AML-193 (cell line): ENCODE measurements around the gene SUPT3H.

Experiments
- DNase-seq, 2 experiments: peaks; one replicate each; lab custom pipeline; 2025; lab: John Stamatoyannopoulos, UW

Gene SUPT3H

DNA sequence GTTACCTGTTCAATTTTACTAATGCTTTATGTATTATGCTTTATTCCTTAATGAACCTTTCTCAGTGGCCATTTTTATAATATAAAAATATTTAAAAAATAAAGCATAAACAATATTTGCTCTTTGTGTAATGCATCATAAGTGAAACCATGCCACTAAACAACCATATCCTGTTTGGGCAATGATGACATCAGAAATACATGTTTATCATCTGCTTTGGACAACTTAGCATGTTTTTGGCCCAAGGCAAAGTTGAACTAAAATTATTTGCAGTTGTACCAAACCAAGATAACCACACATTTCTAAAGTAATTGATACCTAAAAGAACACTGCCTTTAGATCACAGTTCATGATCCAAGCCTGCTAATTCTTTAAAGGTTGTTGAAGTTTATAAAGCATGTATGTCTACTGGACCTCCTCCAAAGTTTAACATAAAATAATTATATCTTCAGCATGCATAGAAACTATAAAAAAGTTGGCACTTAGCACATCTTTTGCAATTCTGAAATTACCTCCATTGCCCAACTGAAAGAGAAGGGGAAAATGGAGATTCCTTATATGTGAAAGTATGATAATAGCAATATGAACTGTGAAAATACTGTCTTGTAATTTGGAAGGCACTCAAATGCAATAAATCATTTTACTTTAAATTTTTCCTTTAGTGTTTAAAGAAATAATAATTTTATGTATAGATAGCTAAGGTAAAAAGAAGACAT, 375.2 kb downstream of the SUPT3H start:
- DNase-seq: no peak

DNA sequence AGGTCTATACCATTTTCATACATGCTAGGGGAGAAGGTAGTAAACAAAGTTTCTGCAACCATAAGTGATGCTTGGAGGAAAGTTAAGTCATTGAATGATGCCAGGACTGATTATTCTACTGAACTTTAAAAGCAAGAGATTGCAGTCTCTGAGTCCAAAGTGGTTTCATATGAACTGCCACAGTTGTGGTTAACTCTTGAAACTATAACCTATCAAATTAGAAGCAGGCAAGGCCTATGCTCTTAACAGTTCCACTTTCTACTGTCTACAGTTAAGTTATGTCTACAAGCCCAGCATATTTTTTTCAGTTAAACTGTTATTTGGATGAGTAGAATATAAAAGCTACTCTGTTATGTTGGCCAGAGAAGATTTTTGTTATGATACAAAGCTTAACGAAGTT, 376.1 kb downstream of the SUPT3H start:
- no peak for DNase-seq

DNA sequence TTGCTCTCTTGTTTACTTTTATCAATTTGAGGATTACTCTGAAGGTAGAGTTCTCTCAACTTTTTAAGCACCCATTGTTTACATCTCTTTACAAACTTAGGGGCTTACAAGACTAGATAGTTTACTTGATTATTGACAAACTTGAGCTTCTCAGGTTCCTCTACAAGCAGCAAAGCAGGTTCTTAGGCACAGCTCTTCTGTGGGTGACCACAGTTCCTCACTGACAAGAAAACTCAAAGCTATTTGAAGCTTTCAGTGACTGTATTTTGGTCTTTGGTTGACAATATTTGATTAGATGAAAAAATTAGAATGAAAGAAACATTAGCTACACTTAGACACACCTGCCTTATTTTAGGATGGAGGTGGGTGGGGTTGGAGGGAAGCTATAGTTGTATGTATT, 376.9 kb downstream of the SUPT3H start:
- no peak for DNase-seq

DNA sequence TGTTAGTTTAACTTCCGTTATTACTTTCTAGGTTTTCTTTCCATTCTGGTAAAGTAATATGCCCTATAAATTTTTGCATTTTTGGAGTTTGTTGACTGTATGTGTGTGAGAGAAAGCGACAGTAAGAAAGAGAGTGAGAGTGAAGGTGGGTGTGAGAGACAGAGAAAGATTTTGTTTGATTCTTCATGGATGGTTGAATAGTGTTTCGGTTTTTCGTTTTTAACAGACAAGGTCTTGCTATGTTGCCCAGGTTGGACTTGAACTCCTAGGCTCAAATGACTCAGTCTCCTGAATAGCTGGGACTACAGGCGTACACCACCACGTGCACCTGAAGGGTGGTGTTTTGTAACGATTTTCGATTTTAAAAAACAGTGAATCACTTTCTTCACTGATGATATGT, 378.7 kb downstream of the SUPT3H start:
- no peak for DNase-seq

DNA sequence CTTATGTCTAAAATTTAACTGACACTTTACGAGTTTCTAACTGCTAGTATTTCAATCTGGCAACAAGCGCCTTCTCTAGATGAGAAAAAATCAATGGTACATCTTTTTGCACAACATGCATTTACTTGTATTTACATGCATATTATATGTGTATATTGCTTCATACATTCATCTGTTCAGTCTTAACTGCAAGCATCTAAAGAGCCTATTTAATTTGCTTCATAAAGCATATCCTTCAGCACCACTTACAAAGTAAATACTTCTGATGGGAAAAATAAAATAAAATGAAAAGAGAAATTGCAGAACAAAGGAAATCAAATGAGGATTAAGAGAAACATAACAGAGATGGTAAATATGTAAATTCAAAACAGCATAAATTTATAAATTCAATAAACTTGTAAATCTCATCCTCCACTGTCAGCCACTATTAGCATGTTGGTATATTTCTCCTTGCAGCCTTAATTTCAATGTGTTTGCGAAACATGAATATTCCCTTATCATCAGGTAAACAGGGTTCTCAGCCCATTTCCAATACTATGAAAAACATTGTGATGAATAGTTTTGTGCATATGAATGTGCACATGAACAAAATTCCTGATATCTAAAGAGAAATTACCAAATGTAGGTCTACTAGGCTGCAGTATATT, 382.1 kb downstream of the SUPT3H start:
- DNase-seq: no peak

DNA sequence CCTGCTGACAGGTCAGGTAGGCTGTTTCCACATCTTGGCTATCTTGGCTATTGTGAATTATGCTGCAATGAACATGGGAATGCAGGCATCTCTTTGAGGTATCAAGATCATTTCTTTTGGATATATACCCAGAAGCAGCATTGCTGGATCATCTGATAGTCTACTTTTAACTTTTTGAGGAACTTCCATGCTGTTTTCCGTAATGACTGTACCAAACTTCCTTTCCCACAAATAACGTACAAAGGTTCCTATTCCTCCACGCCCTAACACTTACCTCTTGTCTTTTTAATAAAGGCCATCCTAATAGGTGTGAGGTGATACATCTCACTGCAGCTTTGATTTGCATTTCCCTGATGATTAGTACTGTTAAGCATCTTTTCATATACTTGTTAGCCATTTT, 388.3 kb downstream of the SUPT3H start:
- no peak for DNase-seq

DNA sequence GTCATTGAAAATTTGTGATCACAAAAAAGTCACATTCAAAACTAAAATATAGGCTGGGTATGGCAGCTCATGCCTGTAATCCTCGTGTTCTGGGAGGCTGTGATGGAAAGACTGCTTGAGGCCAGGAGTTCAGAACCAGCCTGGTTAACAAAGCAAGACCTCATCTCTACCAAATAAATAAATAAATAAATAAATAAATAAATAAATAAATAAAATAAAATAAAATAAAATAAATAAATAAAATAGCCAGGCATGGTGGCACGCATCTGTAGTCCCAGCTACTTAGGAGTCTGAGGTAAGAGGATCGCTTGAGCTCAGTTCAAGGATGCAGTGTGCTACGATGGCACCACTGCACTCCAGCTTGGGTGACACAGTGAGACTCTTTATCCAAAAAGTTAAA, 392.7 kb downstream of the SUPT3H start:
- no peak for DNase-seq

DNA sequence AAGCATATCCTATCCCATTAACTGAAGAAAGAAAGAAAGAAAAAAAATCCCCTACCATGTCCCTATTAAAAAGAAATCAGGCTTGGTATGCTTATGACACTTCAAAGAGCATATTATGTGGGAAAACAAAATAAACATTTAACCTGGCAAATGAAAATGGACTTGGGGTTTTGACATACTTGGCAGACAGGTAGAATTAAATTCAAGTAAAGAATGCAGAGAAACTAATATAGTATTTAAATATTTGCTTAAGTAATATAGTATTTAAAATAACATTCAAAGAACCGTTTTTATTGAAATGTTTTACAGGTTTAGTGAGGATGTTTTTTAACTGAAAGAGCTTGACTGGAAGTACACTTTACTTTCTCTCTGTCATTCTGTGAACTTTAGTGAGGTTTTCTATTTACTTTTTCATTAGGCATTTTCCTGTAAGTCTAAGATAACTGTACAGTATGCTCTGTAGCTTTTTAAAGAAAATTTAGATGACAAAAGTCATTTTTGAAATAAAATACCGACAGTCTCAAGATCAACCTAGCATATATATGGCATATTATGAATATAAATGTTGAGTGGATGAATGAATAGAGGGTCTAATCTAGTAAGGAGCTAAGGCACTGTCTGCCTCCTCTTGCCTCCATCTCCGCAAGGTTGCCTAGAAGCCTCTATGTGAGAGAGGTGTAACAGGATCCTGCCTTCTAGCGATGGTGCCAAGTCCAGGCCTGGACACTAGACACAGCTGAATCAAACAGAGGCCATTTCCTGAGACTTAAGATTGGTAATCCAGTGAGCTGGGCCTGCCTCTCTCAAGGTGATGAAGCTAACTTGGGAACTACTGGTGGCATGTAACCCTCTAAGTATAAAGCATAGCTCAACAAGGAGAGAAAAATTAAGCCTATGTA, 394.0 kb downstream of the SUPT3H start:
- no peak for DNase-seq

DNA sequence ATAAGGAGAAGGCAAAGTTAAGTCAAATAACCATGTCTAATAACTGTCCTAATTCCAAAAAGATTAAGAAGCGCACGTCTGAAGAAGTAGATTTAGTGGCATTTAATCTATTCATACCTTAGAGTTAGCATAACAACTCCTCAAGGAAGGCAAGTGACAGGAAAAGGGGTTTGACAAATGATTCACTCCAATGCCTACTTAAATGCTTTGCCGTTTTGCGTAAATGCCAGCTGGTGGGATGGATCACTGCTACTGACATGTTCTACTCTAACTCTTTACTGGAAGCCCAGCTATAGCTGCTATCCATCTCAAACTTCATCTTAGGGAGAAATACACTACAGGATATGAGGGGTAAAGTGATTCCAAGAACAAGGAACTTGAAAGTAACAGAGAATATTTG, 396.9 kb downstream of the SUPT3H start:
- no peak for DNase-seq

DNA sequence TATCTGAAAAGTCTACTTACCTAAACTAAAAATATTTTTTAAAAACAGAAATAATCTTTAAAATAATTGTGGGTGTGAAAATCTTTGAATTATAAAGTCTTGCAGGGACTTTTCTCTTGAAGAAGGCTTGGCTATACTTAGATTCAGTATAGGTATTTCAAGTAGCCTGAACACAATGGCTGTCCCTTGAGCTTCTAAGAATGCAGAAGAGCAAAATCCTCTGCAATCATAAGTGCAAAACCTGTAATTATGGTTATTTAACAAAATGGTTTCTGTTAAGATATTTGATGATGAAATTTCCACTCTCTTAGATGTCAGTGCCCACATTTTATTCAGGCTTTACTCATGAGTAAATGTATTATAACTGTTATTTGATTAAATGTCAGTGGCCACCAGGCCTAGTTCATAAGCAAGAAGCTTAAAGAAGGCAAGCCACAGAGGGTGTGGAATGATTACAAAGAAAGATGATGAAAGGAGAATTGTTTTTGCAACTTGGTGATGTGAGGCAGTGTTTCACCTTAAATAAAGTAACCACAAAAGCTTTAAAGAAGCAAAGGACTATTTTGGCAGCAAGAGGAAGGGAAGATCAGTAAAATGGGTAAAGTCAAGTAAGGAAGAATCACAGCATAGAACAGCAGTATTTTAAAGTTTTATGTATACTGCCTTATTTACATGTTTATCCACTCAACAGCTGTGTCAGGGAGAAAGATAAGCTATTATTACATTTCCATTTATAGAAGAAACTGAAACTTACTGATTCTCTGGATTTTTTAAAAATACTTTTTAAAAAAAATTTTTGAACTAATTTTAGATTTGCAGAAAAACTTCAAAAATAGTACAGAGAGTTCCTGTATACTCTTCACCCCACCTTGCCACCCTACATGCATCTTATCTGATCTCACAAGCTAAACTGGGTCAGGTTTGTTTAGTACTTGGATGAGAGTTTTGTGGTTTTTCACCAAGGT, 400.8 kb downstream of the SUPT3H start:
- DNase-seq: no peak

DNA sequence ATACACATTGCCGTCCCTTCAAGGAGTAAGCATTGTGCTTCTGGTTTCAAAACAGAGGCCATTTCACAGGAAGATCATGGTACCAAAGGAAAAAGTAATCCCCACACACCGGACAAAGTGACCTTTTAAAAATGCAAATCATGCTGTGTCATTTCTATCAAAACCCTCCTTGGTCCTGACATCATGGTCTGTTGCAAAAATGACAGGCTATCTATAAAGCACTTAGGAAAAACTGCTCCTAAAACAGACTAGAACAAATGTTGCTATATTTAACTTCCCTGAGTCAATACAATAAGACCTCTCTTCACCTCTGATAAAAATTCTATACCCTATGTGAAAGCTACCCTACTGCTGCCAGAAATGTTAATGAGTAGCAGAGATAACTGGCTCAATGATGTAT, 403.2 kb downstream of the SUPT3H start:
- no peak for DNase-seq

DNA sequence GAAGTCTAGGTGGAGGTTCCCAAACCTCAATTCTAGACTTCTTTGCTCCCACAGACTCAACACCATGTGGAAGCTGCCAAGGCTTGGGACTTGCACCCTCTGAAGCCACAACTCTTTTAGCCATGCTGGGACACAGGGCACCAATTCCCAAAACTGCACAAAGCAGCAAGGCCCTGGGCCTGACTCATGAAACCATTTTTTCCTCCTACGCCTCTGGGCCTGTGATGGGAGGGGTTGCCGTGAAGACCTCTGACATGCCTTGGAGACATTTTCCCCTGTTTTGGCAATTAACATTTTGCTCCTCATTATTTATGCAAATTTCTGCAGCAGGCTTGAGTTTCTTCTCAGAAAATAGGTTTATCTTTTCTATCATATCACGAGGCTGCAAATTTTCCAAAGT, 405.0 kb downstream of the SUPT3H start:
- DNase-seq: no peak

DNA sequence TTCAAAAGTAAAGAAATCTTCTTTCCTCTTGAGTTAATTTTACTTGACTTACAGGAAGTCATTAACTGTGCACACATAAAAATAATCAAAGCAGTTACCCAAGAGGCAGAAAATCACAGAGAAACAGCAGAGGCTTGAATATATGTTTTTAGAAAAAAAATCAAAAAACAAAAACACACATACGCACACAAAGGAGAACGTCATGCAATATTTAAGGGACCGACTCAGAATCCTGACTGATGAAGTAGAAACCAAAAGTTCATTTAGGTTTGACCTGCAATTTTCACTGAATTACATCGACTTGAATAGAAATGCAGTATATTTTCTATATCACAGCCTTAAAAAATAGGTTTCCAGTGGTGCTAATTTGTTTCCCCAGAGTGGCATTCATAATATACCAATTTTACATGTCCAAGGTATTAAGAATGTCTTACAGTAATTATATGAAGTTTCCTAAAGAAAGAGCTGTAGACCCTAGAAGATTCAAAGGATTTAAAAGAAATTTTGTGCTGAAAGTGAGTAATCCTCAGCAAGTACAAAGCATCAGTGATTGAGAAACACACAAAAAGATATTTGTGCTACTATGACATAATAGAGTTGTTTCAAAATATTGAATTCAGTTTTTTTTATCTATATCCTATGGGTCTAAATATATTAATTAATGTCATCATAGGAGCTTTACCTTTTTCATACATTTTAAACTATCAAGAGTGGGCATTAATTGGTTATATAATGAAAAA, 408.1 kb downstream of the SUPT3H start:
- no peak for DNase-seq

DNA sequence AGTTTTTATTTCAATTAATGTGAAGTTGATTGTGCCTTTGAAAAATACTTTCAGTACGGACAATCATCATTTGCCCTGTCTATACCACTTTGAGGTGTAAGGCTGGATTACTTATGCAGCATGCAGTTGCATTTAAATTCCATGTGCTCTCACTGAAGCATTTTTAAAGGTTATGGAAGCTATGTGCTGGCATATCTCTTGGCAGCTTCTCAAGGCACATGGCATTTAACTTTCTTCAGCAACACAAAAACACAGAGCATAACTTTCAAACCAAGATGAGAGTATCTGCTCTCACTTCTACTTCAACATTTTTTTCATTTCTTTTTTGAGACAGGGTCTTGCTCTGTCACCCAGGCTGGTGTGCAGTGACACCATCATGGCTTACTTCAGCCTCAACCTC, 410.3 kb downstream of the SUPT3H start:
- no peak for DNase-seq

DNA sequence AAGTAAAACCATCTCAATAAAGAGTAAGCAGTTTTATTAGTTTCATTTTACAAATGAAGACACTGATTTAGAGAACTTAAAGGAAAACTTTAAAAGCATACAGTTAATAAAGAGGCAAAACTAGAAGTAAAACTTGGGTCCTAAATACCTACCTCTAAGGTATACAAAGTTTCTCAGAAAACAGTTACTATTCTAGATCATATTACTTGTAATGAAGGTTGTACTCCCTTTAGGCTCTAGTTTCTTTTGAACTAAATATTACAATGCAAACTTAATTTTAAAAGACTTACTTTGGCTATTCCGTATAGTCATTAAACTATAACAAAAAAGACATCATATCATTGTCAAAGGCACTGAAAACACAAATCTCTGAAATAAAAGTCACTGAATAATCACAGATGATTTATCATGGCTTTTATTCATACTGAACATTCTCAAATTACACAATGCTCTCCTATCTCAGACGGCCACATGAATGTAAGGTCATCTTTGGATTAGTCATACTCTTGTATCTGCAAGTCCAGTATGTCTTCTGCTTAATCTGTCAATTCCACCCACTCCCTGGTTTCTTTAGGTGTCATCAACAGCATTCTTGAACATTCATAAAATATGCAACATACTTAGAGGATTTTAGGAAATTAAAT, 411.2 kb downstream of the SUPT3H start:
- no peak for DNase-seq

DNA sequence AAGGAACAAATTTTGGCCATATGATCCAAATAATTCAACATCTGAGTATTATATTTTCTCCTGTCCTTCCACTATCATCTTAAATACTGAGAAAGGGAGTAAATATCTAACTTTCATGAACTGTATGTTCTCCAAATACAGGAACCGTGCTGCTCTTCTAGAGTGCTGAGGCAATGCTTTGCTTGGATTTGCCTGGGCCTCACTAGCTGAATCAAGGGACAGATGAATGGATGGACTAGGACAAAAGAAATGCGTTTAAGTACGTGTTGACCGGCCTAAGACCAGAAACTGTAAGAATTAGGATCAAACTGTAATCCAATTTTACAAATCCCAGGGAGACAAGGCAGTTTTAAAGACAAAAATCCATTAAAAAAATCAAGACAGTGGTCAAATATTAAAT, 412.0 kb downstream of the SUPT3H start:
- DNase-seq: no peak

DNA sequence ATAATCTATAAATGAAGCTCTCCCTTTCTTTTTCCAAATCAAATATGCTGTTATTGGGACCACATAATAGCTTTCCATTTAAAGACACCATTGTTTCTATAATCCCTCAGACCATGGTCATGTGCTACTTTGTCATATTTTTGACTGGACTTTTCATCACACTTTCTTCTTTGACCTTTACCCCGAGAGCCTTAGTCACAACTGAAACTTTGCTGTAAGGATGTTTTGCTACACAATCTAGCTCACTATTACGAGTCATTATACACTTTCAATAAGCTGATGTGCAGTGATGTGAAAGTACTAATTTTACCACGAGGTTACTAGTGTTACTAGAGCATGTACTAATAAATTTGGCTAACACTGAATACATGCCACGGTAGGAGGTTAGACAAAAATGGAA, 416.8 kb downstream of the SUPT3H start:
- DNase-seq: no peak

DNA sequence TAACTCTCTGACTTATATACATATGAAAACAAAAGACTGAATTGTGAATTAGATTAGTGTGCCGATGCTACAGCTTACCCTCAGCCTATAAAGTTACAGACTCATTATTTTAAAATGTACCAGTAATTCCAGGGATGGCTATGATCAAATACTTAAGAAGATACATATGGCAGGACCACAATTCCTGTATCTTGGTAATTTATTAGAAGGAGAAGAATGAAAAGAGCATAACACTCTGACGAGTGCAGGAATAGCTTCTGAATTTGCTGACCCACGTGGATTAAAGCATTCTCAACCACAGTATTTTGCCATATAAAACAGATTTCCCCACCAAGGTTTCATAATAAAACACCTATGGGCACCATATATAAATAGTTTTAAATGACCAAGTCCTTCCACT, 418.1 kb downstream of the SUPT3H start:
- DNase-seq: no peak

DNA sequence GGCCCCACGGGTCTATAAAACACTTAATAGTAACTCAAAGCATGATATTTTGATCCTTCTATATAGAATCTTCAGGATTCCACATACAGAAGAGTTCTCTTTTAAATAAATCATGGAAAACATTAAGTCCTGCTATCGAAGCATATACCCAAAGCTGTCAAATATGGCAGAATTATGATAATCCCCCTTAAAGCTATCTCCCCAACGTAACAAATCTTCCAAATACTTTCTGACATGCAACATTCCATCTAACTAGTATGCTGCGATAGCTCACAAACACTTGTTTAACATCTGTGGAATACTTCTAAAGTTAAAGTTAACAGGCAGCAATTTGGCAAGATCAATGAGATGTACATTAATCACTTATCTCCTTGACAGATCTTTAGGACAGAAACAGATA, 420.6 kb downstream of the SUPT3H start:
- no peak for DNase-seq

DNA sequence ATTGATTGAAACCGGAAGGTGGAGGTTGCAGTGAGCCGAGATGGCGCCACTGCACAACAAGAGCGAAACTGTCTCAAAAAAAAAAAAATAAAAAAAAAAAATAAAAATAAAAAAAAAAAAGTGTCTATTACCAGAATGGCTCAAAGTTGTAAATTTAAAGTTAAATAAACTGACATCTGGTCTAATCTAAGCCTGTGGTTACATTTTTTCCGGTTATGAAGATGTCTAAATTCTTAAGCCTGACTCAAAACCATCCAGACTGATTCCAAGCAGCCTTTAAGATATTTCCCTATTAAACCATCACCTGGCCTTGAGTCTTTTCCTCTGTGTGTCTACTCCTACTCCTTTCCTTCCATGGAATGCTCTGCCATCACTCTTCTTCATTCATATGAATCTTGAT, 421.3 kb downstream of the SUPT3H start:
- no peak for DNase-seq

DNA sequence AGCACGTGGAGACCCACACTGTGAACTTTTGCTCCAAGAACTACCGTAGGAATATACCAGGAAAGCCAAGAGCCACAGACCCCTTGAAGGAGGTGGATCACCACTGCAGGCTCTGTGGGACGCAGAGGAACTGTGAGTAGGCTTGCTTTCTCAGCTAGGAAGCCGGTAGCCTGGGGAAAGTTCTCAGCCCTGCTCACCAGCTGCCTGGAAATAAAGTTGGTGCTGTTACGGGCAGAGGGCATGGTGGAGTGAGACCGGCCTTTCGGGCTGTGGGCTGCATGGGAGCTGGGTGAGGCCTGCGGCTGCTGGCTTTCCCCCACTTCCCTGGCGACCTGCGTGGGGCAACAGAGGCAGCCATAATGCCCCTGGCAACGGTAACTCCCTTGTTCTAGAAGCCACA, 422.6 kb downstream of the SUPT3H start:
- no peak for DNase-seq
